ENCODE results near the gene MAP3K9. TPM values are rescaled to one million over a fixed set of nuclear protein-coding genes. Genes with fewer than 3 reads are reported as not detected.

The MAP3K9 gene
- total RNA-seq, 1 experiment from 2014 or later: 12.1 TPM

DNA sequence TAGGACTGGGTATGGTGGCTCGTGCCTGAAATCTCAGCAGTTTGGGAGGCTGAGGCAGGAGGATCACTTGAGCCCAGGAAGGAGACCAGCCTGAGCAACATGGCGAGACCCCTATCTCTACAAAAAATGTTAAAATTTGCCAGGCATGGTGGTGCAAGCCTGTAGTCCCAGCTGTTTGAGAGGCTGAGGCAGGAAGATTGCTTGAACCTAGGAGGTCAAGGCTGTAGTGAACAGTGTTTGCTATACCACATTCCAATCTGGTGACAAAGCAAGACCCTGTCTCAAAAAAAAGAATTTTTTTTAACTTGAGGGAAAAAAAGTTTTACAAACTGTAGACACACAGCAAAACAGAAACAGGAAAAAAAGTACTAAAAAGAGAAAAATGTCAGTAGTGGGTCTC lies 2.3 kb upstream of the MAP3K9 start:
- BruUV-seq (replicated peaks): no TSS peak
- POLR2A ChIA-PET: no interaction called here
- Histone ChIP-seq H3K4me3 (ENCODE audit: low read depth in 2 of 2, low read length in 2 of 2) (no peak overlapping the region), H3K27me3 (ENCODE audit: control insufficient read depth, insufficient read depth, low read length) (no peaks in the 10 kb centered on the region), H3K36me3 (ENCODE audit: control insufficient read depth, insufficient read depth, low read length) (no peaks in the 10 kb centered on the region; the same call in 1 of the 2 replicates), H3K9me3 (ENCODE audit: control insufficient read depth, insufficient read depth, low read depth, low read length) (no peaks in the 10 kb centered on the region), H3K27ac (ENCODE audit: low read length) (no peak overlapping the region; the same call in 1 of the 2 replicates), H3K4me1 (ENCODE audit: control insufficient read depth, insufficient read depth, low read length) (peaks cover 15% of the 10 kb centered on the region)
- ATAC-seq (no peak), DNase-seq (ENCODE audit: low read depth, low spot score) (no peak)
- TF ChIP-seq TCF7L2 (IDR thresholded peaks at IDR 0.05; ENCODE audit: low read depth, low read length) (no peak), SIN3A (IDR thresholded peaks at IDR 0.05; ENCODE audit: borderline replicate concordance, insufficient read depth, low read depth, low read length) (no peak), POLR2AphosphoS5 (IDR thresholded peaks at IDR 0.05; ENCODE audit: low read depth, low read length) (no peak)
- TF ChIP-seq, protein P1, sequence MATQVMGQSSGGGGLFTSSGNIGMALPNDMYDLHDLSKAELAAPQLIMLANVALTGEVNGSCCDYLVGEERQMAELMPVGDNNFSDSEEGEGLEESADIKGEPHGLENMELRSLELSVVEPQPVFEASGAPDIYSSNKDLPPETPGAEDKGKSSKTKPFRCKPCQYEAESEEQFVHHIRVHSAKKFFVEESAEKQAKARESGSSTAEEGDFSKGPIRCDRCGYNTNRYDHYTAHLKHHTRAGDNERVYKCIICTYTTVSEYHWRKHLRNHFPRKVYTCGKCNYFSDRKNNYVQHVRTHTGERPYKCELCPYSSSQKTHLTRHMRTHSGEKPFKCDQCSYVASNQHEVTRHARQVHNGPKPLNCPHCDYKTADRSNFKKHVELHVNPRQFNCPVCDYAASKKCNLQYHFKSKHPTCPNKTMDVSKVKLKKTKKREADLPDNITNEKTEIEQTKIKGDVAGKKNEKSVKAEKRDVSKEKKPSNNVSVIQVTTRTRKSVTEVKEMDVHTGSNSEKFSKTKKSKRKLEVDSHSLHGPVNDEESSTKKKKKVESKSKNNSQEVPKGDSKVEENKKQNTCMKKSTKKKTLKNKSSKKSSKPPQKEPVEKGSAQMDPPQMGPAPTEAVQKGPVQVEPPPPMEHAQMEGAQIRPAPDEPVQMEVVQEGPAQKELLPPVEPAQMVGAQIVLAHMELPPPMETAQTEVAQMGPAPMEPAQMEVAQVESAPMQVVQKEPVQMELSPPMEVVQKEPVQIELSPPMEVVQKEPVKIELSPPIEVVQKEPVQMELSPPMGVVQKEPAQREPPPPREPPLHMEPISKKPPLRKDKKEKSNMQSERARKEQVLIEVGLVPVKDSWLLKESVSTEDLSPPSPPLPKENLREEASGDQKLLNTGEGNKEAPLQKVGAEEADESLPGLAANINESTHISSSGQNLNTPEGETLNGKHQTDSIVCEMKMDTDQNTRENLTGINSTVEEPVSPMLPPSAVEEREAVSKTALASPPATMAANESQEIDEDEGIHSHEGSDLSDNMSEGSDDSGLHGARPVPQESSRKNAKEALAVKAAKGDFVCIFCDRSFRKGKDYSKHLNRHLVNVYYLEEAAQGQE (IDR thresholded peaks at IDR 0.05; ENCODE audit: insufficient read depth in 1 of 2, low read depth in 2 of 2, low read length in 1 of 2): no peak
- CTCF ChIA-PET: no interaction called here
- intact Hi-C loops (cut with micrococcal nuclease; ENCODE audit: unreplicated experiment): loop anchor here (5.0 kb wide), 1 partner anchor 189 kb away; no protein-coding TSS in a partner anchor
- in situ Hi-C loops (cut with HindIII; ENCODE audit: low pct_unique_long_range_greater_than_20kb, low sequenced_read_pairs): no loop called here

DNA sequence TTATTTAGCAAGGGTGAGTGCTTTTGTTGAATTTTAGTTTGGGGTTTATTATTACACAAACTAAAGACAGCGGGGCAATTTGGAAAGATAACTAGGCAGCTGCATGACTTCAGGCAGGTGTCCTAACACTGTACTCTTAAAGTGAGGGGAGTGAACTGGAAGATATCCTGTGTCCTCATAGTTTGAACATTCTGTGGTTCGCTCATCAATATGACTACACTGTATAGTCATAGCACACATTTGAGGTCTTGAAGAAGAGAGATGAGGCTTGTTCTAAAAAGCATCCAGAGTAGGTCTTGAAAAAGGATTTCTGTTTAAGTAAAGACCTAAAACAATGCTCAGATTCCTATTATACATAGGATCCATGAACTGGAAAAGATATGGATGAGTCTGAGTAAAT lies 1.7 kb upstream of the MAP3K9 start:
- in situ Hi-C loops (cut with HindIII; ENCODE audit: low pct_unique_long_range_greater_than_20kb, low sequenced_read_pairs): no loop called here
- POLR2A ChIA-PET: no interaction called here
- DNase-seq (ENCODE audit: low read depth, low spot score): no peak
- no peaks in the 10 kb centered on the region for H3K27me3 ChIP-seq (ENCODE audit: control insufficient read depth, insufficient read depth, low read length)
- H3K9me3 ChIP-seq (ENCODE audit: control insufficient read depth, insufficient read depth, low read depth, low read length): no peaks in the 10 kb centered on the region
- CTCF ChIA-PET: no interaction called here
- no peak for ATAC-seq
- H3K4me1 ChIP-seq (ENCODE audit: control insufficient read depth, insufficient read depth, low read length): peaks cover 15% of the 10 kb centered on the region
- H3K36me3 ChIP-seq (ENCODE audit: control insufficient read depth, insufficient read depth, low read length): no peaks in the 10 kb centered on the region; the same call in 1 of the 2 replicates
- intact Hi-C loops (cut with micrococcal nuclease; ENCODE audit: unreplicated experiment): loop anchor here (5.0 kb wide), 1 partner anchor 189 kb away; no protein-coding TSS in a partner anchor
- TF ChIP-seq SIN3A (IDR thresholded peaks at IDR 0.05; ENCODE audit: borderline replicate concordance, insufficient read depth, low read depth, low read length): no peak
- TF ChIP-seq, protein P2, sequence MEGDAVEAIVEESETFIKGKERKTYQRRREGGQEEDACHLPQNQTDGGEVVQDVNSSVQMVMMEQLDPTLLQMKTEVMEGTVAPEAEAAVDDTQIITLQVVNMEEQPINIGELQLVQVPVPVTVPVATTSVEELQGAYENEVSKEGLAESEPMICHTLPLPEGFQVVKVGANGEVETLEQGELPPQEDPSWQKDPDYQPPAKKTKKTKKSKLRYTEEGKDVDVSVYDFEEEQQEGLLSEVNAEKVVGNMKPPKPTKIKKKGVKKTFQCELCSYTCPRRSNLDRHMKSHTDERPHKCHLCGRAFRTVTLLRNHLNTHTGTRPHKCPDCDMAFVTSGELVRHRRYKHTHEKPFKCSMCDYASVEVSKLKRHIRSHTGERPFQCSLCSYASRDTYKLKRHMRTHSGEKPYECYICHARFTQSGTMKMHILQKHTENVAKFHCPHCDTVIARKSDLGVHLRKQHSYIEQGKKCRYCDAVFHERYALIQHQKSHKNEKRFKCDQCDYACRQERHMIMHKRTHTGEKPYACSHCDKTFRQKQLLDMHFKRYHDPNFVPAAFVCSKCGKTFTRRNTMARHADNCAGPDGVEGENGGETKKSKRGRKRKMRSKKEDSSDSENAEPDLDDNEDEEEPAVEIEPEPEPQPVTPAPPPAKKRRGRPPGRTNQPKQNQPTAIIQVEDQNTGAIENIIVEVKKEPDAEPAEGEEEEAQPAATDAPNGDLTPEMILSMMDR (IDR thresholded peaks at IDR 0.05): no peak
- TF ChIP-seq, protein P1 (IDR thresholded peaks at IDR 0.05; ENCODE audit: insufficient read depth in 1 of 2, low read depth in 2 of 2, low read length in 1 of 2): no peak
- no peak for TF ChIP-seq TCF7L2 (IDR thresholded peaks at IDR 0.05; ENCODE audit: low read depth, low read length)
- TF ChIP-seq POLR2AphosphoS5 (IDR thresholded peaks at IDR 0.05; ENCODE audit: low read depth, low read length): no peak
- H3K27ac ChIP-seq (ENCODE audit: low read length): peak overlapping the region; percentile 84
- BruUV-seq (replicated peaks): no TSS peak
- H3K4me3 ChIP-seq (ENCODE audit: low read depth in 2 of 2, low read length in 2 of 2): peak overlapping the region; percentile 83 to 89

Measured in Panc1 (cell line).